ENCODE measurements around the gene SOX11.

Gene SOX11

DNA sequence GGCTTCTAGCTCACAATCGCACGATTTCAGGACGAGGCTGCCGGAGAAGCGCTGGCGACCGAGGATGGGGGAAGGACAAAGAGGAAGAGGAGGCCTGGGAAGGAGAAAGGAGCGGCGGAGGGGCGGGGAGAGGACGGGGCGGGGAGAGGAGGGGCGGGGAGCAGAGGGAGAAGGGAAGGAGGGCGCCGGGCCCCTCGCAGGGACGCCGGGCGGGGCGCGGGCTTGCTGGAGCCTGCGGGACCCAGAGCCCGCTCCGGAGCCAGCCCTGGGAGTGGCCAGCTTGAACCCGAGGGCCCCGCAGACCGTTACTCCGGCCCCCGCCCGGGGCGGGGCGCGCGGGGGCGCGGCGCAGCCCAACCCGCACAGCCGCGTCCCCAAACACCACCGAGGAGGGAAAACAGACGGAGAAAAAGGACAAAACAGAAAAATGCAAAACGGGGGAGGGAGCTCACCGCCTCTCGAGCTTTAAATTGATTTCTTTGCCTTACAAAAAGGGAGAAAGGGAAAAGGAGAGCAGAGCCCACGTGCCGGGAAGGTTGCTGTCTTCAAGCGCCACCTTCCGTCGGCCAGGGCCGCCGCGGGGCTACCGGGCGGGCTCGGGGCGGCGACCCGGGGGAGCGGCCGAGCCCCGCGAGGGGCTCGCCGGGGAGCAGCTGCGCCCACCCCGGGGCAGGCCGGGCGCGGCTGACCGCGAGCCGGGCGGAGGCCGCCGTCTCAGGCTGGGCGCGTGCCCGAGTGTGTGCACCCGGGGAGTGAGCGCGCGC, 781 bp upstream of the SOX11 start:
- ChIA-PET POLR2A (no interaction called here), CTCF (no interaction called here)
- no peak for DNase-seq (ENCODE audit: extremely low spot score)
- TF ChIP-seq CTCF (IDR thresholded peaks at IDR 0.05; ENCODE audit: control extremely low read depth, extremely low read depth, low read depth, missing control alignments): no peak

DNA sequence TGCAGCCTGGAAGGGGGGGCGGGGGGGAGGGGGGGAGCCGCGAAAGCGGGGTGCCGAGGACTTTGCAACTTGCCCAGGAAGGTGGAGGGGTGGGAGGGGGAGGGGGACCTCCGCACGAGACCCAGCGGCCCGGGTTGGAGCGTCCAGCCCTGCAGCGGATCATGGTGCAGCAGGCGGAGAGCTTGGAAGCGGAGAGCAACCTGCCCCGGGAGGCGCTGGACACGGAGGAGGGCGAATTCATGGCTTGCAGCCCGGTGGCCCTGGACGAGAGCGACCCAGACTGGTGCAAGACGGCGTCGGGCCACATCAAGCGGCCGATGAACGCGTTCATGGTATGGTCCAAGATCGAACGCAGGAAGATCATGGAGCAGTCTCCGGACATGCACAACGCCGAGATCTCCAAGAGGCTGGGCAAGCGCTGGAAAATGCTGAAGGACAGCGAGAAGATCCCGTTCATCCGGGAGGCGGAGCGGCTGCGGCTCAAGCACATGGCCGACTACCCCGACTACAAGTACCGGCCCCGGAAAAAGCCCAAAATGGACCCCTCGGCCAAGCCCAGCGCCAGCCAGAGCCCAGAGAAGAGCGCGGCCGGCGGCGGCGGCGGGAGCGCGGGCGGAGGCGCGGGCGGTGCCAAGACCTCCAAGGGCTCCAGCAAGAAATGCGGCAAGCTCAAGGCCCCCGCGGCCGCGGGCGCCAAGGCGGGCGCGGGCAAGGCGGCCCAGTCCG, 540 bp downstream of the SOX11 start:
- DNase-seq (ENCODE audit: extremely low spot score): no peak
- POLR2A ChIA-PET: no interaction called here
- TF ChIP-seq CTCF (IDR thresholded peaks at IDR 0.05; ENCODE audit: control extremely low read depth, extremely low read depth, low read depth, missing control alignments): no peak
- CTCF ChIA-PET: no interaction called here

GRCh38 chr2:5693287-5694201, 1.4 kb downstream of the SOX11 start:
- no peak for TF ChIP-seq CTCF (IDR thresholded peaks at IDR 0.05; ENCODE audit: control extremely low read depth, extremely low read depth, low read depth, missing control alignments)
- DNase-seq (ENCODE audit: extremely low spot score): no peak
- ChIA-PET CTCF (no interaction called here), POLR2A (no interaction called here)

GRCh38 chr2:5694306-5694705, 2.1 kb downstream of the SOX11 start:
- no peak for DNase-seq (ENCODE audit: extremely low spot score)
- TF ChIP-seq CTCF (IDR thresholded peaks at IDR 0.05; ENCODE audit: control extremely low read depth, extremely low read depth, low read depth, missing control alignments): no peak
- POLR2A ChIA-PET: no interaction called here

GRCh38 chr2:5695654-5696403, 3.6 kb downstream of the SOX11 start:
- ChIA-PET CTCF (no interaction called here), POLR2A (interaction anchor here (0.6 kb wide), 1 partner anchor 1380 kb away, joined by 3 read pairs; no protein-coding TSS in a partner anchor)
- no peak for DNase-seq (ENCODE audit: extremely low spot score)
- TF ChIP-seq CTCF (IDR thresholded peaks at IDR 0.05; ENCODE audit: control extremely low read depth, extremely low read depth, low read depth, missing control alignments): no peak

More at GRCh38 chr2:5694306-5694705, 2.1 kb downstream of the SOX11 start:
- CTCF ChIA-PET: no interaction called here

Measured in GM10248 (cell line).